Kidney epithelial cell (primary cell): Measurements from ENCODE around the gene CBX7. TPM values are rescaled to one million over a fixed set of nuclear protein-coding genes. Genes with fewer than 3 reads are reported as not detected.

Experiments used
- DNase-seq: peaks from one replicate; pipeline ENCODE4 v3.0.0-alpha.2; 2010; ENCODE audit warnings: low read depth
- H3K27me3 ChIP-seq: 2 replicates; pipeline ENCODE4 v1.6.0; 2011; ENCODE audit warnings: low read length; ENCODE audit not compliant: control insufficient read depth, insufficient read depth
- H3K36me3 ChIP-seq: 2 replicates; pipeline ENCODE4 v1.5.1; 2011; ENCODE audit warnings: low read length; ENCODE audit not compliant: control insufficient read depth, insufficient read depth
- H3K4me3 ChIP-seq: 2 replicates; pipeline ENCODE4 v1.5.1; 2011; ENCODE audit warnings: low read depth, mild to moderate bottlenecking, control low read depth, low read length
- CTCF ChIP-seq: IDR thresholded peaks from 2 replicates; pipeline ENCODE4 v1.5.1; 2011; ENCODE audit warnings: mild to moderate bottlenecking, moderate library complexity, low read length, control low read depth, inconsistent platforms; ENCODE audit not compliant: insufficient read depth, poor library complexity, severe bottlenecking
- total RNA-seq: library from RNA; depleted of rRNA; stranded (reverse); fragments of >200 nt; gene quantifications from 2 replicates; pipeline ENCODE4 v1.2.3, GENCODE V29; 2015

The CBX7 gene
- total RNA-seq, 1 donor from 2014 or later: 2.9 TPM

DNA sequence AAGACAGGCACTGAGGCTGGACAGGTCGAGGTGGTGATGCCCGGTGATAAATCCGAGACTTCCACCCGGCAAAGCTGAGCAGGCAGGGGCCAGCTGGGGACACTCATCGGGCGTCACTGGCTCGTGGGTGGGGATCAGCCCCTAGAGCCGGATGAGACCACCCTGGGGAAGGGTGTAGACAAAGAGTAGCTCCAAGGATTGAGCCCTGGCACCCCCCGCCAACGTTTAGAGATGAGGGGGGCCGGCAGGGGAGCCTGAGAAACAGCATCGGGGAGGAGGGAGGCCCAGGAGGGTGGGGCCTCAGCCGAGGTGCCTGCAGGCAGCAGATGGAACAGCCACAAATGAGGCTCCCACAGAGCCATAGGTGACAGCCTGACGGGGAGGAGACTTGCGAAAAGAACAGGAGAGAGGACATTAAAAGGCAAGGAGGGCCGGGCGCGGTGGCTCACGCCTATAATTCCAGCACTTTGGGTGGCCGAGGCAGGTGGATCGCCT lies 27.4 kb upstream of the CBX7 start:
- Histone ChIP-seq H3K4me3 (no peak overlapping the region), H3K27me3 (no peaks in the 10 kb centered on the region), H3K36me3 (no peaks in the 10 kb centered on the region)
- no peak for TF ChIP-seq CTCF
- DNase-seq: no peak

DNA sequence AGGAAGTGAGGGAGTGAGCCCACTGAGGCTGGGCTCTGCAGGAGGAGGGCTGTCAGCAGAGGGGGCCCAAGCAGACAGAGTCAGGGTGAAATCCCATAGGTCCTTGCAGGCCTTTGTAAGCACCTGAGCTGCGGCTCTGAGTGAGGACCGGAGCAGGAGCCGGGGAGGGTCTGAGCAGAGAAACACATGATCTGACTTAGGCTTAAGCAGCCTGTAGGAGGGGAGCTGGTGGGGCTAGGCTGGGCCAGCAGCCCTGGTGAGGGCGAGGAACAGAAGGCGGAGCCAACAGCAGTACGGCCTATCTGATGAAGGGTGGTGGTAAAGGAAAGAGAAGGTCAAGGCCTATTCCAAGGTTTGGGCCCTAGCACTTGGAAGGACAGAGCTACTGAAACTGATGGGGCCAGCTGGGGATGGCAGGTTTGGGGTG lies 26.9 kb upstream of the CBX7 start:
- DNase-seq: no peak
- Histone ChIP-seq H3K27me3 (no peaks in the 10 kb centered on the region), H3K36me3 (no peaks in the 10 kb centered on the region), H3K4me3 (no peak overlapping the region)
- TF ChIP-seq CTCF: no peak

DNA sequence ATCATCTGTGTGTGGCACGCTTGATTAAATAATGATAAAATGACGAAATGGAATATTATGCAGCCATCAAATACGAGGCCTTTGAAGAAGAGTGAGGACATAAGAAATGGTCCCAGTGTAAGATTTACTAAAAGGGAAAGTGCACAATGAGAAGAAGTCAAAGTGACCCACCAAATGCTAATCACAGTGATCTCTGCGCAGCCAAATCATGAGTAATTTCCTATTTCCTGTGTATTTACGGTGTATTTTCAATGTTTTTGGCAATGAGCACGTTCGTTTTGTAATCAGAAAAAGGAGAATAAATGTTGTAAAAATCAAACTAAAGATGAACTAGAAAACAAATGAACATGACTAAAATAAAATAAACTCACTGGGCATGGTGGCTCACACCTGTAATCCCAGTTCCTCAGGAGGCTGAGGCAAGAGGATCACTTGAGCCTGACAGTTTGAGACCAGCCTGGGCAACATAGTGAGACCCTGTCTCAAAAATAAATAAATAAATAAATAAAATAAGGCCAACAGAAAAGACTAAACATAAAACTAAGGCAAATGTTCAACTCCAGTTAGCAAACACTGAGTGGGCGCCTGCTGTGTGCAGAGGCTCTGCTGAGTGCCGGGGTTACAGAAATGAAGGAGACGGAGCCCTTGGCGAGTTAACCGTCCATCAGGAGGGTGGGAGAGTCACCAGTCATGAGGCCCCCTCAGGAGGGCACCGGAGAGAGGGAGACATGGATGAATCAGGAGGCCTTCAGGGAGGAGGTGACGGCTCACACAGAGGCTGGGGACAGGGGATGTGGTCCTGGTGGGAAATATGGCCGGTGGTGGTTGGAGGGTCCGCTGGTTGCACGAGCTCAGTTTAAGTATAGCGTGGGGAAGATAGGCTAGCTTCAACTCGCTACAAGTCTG lies 26.0 kb upstream of the CBX7 start:
- no peak for DNase-seq
- Histone ChIP-seq H3K27me3 (no peaks in the 10 kb centered on the region), H3K36me3 (no peaks in the 10 kb centered on the region), H3K4me3 (no peak overlapping the region)
- no peak for TF ChIP-seq CTCF

- Histone ChIP-seq H3K27me3 (no peaks in the 10 kb centered on the region), H3K36me3 (no peaks in the 10 kb centered on the region), H3K4me3 (no peak overlapping the region)
- TF ChIP-seq CTCF: no peak
- no peak for DNase-seq
Observed at GRCh38 chr22:39177791-39178190, 25.3 kb upstream of the CBX7 start.

GRCh38 chr22:39177456-39177775 lies 24.9 kb upstream of the CBX7 start:
- no peak for TF ChIP-seq CTCF
- DNase-seq: no peak
- Histone ChIP-seq H3K36me3 (no peaks in the 10 kb centered on the region), H3K4me3 (no peak overlapping the region), H3K27me3 (no peaks in the 10 kb centered on the region)

- H3K4me3 ChIP-seq: no peak overlapping the region
- no peaks in the 10 kb centered on the region for H3K27me3 ChIP-seq
- TF ChIP-seq CTCF: no peak
- H3K36me3 ChIP-seq: no peaks in the 10 kb centered on the region
- no peak for DNase-seq
Observed at GRCh38 chr22:39176714-39177455, 24.4 kb upstream of the CBX7 start.
